Kidney (tissue), 14 donors: ENCODE data around the gene COQ9. TPM values are rescaled to one million over a fixed set of nuclear protein-coding genes. Genes with fewer than 3 reads are reported as not detected.

Source experiments
- DNase-seq, 5 donors: peaks; one replicate each; pipeline ENCODE4 v3.0.0-alpha.2; 2013 to 2020
- FAIRE-seq: peaks from 2 replicates; lab custom pipeline; 2012; peaks lifted over from hg19 to GRCh38; lab: Jason Lieb, UNC
- H3K27ac ChIP-seq, 2 donors: one replicate each; pipeline ENCODE4 v1.7.0; 2013; ENCODE audit warnings: low read depth in 2 of 2, low read length in 2 of 2, inconsistent platforms in 1 of 2
- H3K27me3 ChIP-seq: one replicate; pipeline ENCODE4 v1.7.1; 2013; ENCODE audit warnings: low read length, inconsistent platforms; ENCODE audit not compliant: control insufficient read depth, insufficient read depth
- H3K36me3 ChIP-seq, 3 donors: one replicate each; pipeline versions ENCODE4 v1.7.0 to v1.7.1; 2013; ENCODE audit warnings: low read length in 3 of 3, control low read depth in 1 of 3, inconsistent platforms in 1 of 3; ENCODE audit not compliant: insufficient read depth in 3 of 3, control insufficient read depth in 2 of 3
- H3K4me1 ChIP-seq, 3 donors: one replicate each; pipeline versions ENCODE4 v1.7.0 to v1.7.1; 2013; ENCODE audit warnings: low read length in 3 of 3, inconsistent platforms in 1 of 3, low read depth in 1 of 3; ENCODE audit not compliant: control insufficient read depth in 2 of 3, insufficient read depth in 2 of 3
- H3K4me3 ChIP-seq, 3 donors: one replicate each; pipeline versions ENCODE4 v1.7.0 to v1.8.1; 2013; ENCODE audit warnings: low read length in 3 of 3, control low read depth in 1 of 3, inconsistent platforms in 1 of 3
- H3K9ac ChIP-seq, 3 donors: one replicate each; pipeline versions ENCODE4 v1.7.0 to v1.7.1; 2013; ENCODE audit warnings: low read length in 3 of 3, control low read depth in 1 of 3, inconsistent platforms in 1 of 3
- H3K9me3 ChIP-seq, 3 donors: one replicate each; pipeline versions ENCODE4 v1.7.0 to v1.7.1; 2013; ENCODE audit warnings: low read length in 3 of 3, control low read depth in 1 of 3, inconsistent platforms in 1 of 3; ENCODE audit not compliant: control insufficient read depth in 2 of 3, insufficient read depth in 1 of 3
- intact Hi-C: fragments of 100-400 bp; cut with DNase I; formaldehyde crosslinking; loops from one replicate; pipeline ENCODE4 v1.11.1; 2022
- polyA plus RNA-seq: library from polyadenylated mRNA; stranded (reverse); fragments of 350-450 nt; fragmentation: Illumina TruSeq; extraction: RNeasy Lipid Tissue Mini Kit (QIAGEN cat#74804); gene quantifications from one replicate; pipeline ENCODE4 v1.2.3, GENCODE V29; 2014; ENCODE audit warnings: low read depth, low replicate concordance; ENCODE audit not compliant: insufficient read depth
- total RNA-seq: library from RNA; stranded (reverse); fragmentation: NEBNext Ultra II Directional; extraction: Animal tissue kit (Norgen Biotek cat#: 25700); gene quantifications from one replicate; pipeline ENCODE4 v1.2.1, GENCODE V29; 2021
- TF ChIP-seq, protein P1 (sequence below): IDR thresholded peaks from 3 replicates; pipeline ENCODE4 v1.5.1; 2012; ENCODE audit warnings: mild to moderate bottlenecking, moderate library complexity, borderline replicate concordance; ENCODE audit not compliant: insufficient read depth; ENCODE audit errors: extremely low read depth
- donor health status: control.
- donor health status: control.
- donor health status: control.
- donor health status: control.
- donor health status: control.
- donor health status: DM: yes; HTN: yes; CAD: no.
- donor health status: Normal renal cell carcinoma (clear cell type).

COQ9 gene
- total and polyA plus RNA-seq, 2 donors from 2014 or later = 78.0 to 200 TPM

DNA sequence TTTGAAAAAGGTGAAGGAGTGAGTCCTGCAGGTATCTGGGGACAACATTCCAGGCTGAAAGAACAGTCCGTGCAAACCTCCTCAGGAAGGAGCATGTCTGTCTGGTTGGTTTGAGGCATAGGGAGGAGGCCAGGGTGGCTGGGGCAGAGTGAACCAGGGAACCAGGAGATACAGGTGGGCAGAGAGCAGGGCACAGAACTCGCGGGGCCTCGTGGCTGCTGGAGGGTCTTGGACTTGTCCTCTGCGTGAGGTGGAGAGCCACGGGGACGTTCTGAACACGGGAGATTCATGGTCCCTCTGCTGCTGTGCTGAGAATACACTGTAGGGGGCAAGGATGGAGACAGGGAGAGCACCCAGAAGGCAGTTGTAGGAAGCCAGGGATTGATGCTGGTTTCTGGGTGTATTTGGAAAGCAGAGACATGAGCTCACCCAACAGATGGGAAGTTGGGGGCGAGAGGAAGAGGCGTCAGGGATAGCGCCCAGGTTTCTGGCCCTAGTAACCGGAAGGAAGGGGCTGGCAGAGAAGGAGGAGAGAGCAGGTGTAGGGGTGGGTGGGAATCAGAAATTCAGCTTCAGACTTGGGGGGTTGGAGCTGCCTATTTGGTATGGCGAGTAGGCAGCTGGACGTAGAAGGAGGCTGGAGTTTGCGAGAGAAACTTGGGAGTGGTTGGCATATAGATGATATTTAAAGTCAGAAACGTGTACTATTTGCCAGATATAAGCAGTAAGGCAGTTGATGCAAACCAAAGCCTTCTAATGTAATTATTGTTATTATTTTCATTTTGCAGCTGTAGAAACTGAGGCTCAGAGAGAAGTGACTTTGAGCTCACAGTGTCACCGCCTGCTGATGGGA, 43.1 kb upstream of the COQ9 start, which contains the start of gene CCL17:
CCL17 (plus strand) TSS at position 803 of the 853 bp plus-strand sequence. CDS start 9,166 bp downstream, outside the sequence.
- no peak within 1 kb of the TSS for H3K27ac ChIP-seq
- H3K4me1 ChIP-seq = peaks cover 0 to 2% (median 0%) of the 10 kb centered on the region in 3 donors
- H3K36me3 ChIP-seq = no peaks in the 10 kb centered on the region
- DNase-seq (peak in 1 of 5 donors; percentile 53), FAIRE-seq (no peak)
- TF ChIP-seq, protein P1, sequence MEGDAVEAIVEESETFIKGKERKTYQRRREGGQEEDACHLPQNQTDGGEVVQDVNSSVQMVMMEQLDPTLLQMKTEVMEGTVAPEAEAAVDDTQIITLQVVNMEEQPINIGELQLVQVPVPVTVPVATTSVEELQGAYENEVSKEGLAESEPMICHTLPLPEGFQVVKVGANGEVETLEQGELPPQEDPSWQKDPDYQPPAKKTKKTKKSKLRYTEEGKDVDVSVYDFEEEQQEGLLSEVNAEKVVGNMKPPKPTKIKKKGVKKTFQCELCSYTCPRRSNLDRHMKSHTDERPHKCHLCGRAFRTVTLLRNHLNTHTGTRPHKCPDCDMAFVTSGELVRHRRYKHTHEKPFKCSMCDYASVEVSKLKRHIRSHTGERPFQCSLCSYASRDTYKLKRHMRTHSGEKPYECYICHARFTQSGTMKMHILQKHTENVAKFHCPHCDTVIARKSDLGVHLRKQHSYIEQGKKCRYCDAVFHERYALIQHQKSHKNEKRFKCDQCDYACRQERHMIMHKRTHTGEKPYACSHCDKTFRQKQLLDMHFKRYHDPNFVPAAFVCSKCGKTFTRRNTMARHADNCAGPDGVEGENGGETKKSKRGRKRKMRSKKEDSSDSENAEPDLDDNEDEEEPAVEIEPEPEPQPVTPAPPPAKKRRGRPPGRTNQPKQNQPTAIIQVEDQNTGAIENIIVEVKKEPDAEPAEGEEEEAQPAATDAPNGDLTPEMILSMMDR = no peak
- no peak within 1 kb of the TSS for H3K4me3 ChIP-seq
- intact Hi-C loops = no loop called here
- no peaks in the 10 kb centered on the region for H3K27me3 ChIP-seq
- no peak within 1 kb of the TSS for H3K9ac ChIP-seq
- no peaks in the 10 kb centered on the region for H3K9me3 ChIP-seq

DNA sequence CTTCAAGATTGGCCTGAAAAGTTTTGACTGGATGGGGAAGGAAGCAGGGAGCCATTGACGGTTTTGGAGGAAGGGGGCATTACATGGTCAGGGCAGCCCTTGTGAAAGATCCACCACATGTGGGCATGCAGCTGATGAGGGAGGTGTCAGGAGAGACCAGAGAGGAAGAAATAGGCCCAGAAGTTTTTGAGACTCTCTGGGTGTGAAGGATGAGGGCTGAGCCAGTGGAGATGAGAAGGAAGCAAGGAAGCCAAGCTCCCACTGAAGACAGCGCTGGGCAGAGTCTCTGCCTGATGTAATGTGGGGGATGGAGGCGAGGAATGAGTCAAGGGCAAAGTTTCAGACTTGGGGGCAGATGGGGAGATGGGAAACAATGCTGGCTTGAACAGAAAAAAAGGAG, 42.2 kb upstream of the COQ9 start:
- H3K27ac ChIP-seq = no peak overlapping the region
- peaks cover 0 to 2% (median 0%) of the 10 kb centered on the region in 3 donors for H3K4me1 ChIP-seq
- no peak overlapping the region for H3K4me3 ChIP-seq
- no peak overlapping the region for H3K9ac ChIP-seq
- no peaks in the 10 kb centered on the region for H3K36me3 ChIP-seq
- intact Hi-C loops = no loop called here
- no peaks in the 10 kb centered on the region for H3K27me3 ChIP-seq
- TF ChIP-seq, protein P1 = no peak
- DNase-seq (peak in 1 of 5 donors; percentile 8), FAIRE-seq (no peak)
- H3K9me3 ChIP-seq = no peaks in the 10 kb centered on the region

DNA sequence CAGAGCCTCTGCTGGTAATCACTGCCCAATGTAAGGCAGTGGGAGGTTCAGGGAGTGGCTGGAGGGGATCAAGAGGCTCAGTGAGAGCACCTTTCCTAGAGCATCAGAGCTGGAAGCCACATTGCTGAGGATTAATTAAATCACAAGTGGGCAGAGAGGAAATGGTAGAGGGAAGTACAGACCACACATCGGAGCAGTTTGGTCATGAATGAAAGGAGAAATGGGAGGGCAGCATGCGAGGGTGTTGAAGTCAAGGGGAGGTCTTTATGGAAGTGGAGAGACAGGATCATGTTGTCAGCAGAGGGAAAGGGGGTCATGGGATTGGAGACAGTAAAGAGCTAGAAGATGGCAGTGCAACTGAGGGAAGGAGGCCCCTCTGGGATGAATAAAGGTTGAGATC, 40.4 kb upstream of the COQ9 start:
- H3K27ac ChIP-seq = no peak overlapping the region
- H3K9ac ChIP-seq = no peak overlapping the region
- DNase-seq (no peak), FAIRE-seq (no peak)
- no peaks in the 10 kb centered on the region for H3K27me3 ChIP-seq
- no peak overlapping the region for H3K4me3 ChIP-seq
- H3K4me1 ChIP-seq = peaks cover 0 to 2% (median 0%) of the 10 kb centered on the region in 3 donors
- TF ChIP-seq, protein P1 = no peak
- intact Hi-C loops = no loop called here
- H3K9me3 ChIP-seq = no peaks in the 10 kb centered on the region
- no peaks in the 10 kb centered on the region for H3K36me3 ChIP-seq
